K562 (cell line): Measurements from ENCODE around the gene LRRC57. TPM values are rescaled to one million over a fixed set of nuclear protein-coding genes. Genes with fewer than 3 reads are reported as not detected.
A peak's percentile ranks its signal among the peaks of the same experiment; 100 is the strongest.

Experiments used
- ARID4B ChIP-seq: sonication (generic); formaldehyde crosslinking; IDR thresholded peaks from 2 replicates; pipeline ENCODE4 v1.8.0; 2022; ENCODE audit warnings: mild to moderate bottlenecking, missing genetic modification reagents
- BMI1 ChIP-seq: fragments of 150-350 bp; IDR thresholded peaks from 2 replicates; pipeline ENCODE4 v1.6.1; 2014; ENCODE audit warnings: low read length
- BRCA1 ChIP-seq, 2 experiments: fragments of 450-650 bp in 1 of 2; sonication (generic) in 1 of 2; formaldehyde crosslinking in 1 of 2; IDR thresholded peaks; 2 replicates each; pipeline versions ENCODE4 v1.5.0 to v1.6.1; 2017 to 2020; ENCODE audit warnings: mild to moderate bottlenecking in 1 of 2, missing genetic modification reagents in 1 of 2
- BRF2 ChIP-seq: IDR thresholded peaks from 3 replicates; pipeline ENCODE4 v1.6.1; 2011; ENCODE audit warnings: borderline replicate concordance, mild to moderate bottlenecking; ENCODE audit not compliant: insufficient read length, insufficient read depth
- CREBBP ChIP-seq: IDR thresholded peaks from one replicate; pipeline ENCODE4 v1.6.1; 2012; ENCODE audit warnings: low read depth, mild to moderate bottlenecking, control low read depth, inconsistent platforms, low read length
- E4F1 ChIP-seq: fragments of 250-450 bp; sonication (Bioruptor Pico); IDR thresholded peaks from 2 replicates; pipeline ENCODE4 v1.5.0; 2021; ENCODE audit warnings: mild to moderate bottlenecking, borderline replicate concordance
- NCOR1 ChIP-seq: fragments of 450-650 bp; IDR thresholded peaks from 2 replicates; pipeline ENCODE4 v1.6.1; 2016; ENCODE audit warnings: mild to moderate bottlenecking, moderate library complexity
- NR4A1 ChIP-seq, 2 experiments: fragments of 250-450 bp in 1 of 2; fragments of 450-650 bp in 1 of 2; sonication (Bioruptor Pico) in 1 of 2; IDR thresholded peaks; 2 replicates each; pipeline versions ENCODE4 v1.4.0 to v1.6.1; 2016 to 2020; ENCODE audit warnings: mild to moderate bottlenecking in 2 of 2, missing compliant biosample characterization in 1 of 2, missing genetic modification characterization in 1 of 2, moderate library complexity in 1 of 2
- PTBP1 ChIP-seq: fragments of 200-400 bp; formaldehyde crosslinking; IDR thresholded peaks from 2 replicates; pipeline ENCODE4 v1.6.1; 2017; ENCODE audit warnings: low read depth, low read length
- PYGO2 ChIP-seq: fragments of 450-650 bp; IDR thresholded peaks from 2 replicates; pipeline ENCODE4 v1.6.1; 2016; ENCODE audit warnings: mild to moderate bottlenecking, missing genetic modification characterization, moderate library complexity, missing compliant biosample characterization
- TBL1XR1 ChIP-seq, 2 experiments: IDR thresholded peaks; 2 replicates each; pipeline ENCODE4 v1.6.1; 2012; ENCODE audit warnings: improper control_type of control experiment in 2 of 2, low read length in 2 of 2, mild to moderate bottlenecking in 1 of 2
- ZBTB26 ChIP-seq: fragments of 450-650 bp; formaldehyde crosslinking; IDR thresholded peaks from 2 replicates; pipeline ENCODE4 v1.4.0; 2022; ENCODE audit warnings: missing genetic modification characterization
- ZNF212 ChIP-seq: fragments of 450-650 bp; formaldehyde crosslinking; IDR thresholded peaks from 2 replicates; pipeline ENCODE4 v1.4.0; 2020; ENCODE audit warnings: mild to moderate bottlenecking
- ZNF277 ChIP-seq: fragments of 250-450 bp; sonication (Bioruptor Pico); IDR thresholded peaks from 2 replicates; pipeline ENCODE4 v1.8.0; 2022; ENCODE audit warnings: inconsistent platforms, mild to moderate bottlenecking, moderate library complexity, borderline replicate concordance
- polyA plus RNA-seq, 8 experiments: library from polyadenylated mRNA; depleted of rRNA in 4 of 8; stranded (reverse) in 5 of 8; unstranded in 3 of 8; fragments of >200 nt; fragmentation: Nextera tagmentation in 2 of 8; fragmentation: Illumina TruSeq in 1 of 8; extraction: Ambion mirVana in 2 of 8; extraction: Trizol in 1 of 8; gene quantifications; 2 replicates each; pipeline versions ENCODE4 v1.2.1 to v1.2.3, GENCODE V29; 2011 to 2014; ENCODE audit warnings: inconsistent platforms in 1 of 8, missing spikeins in 1 of 8
- total RNA-seq, 7 experiments: library from RNA; depleted of rRNA in 6 of 7; stranded (reverse); fragments of >200 nt in 6 of 7; fragmentation: Illumina TruSeq in 2 of 7; extraction: Trizol in 2 of 7; gene quantifications; 2 replicates each; pipeline versions ENCODE4 v1.2.1 to v1.2.3, GENCODE V29; 2011 to 2021; ENCODE audit warnings: low replicate concordance in 1 of 7

LRRC57 gene
- total and polyA plus RNA-seq, 9 of the 15 experiments (the other 6 are each of a cell fraction or from before 2014, with no cell fraction given), result 3.9 to 20.4 (median 14.8) TPM

GRCh38 chr15:42584031-42584765, 35.6 kb upstream of the LRRC57 start (continued):
- TF ChIP-seq ARID4B (CRISPR knock-in tag) (no peak), BMI1 (no peak), E4F1 (no peak), BRCA1 (IDR thresholded peaks at IDR 0.05) (no peak), BRCA1 (CRISPR knock-in tag; IDR thresholded peaks at IDR 0.05) (no peak), ZNF212 (no peak), PTBP1 (no peak), ZBTB26 (CRISPR knock-in tag) (no peak), NCOR1 (peak; percentile 92), ZNF277 (CRISPR knock-in tag) (no peak), TBL1XR1 (IDR thresholded peaks at IDR 0.05; ENCODE audit: low read length in 2 of 2) (peak in 1 of 2 experiments; percentile 79; a peak in 3 of 4 replicates), NR4A1 (CRISPR knock-in tag; IDR thresholded peaks at IDR 0.05) (no peak), NR4A1 (tag; IDR thresholded peaks at IDR 0.05) (no peak), CREBBP (no peak), BRF2 (no peak), PYGO2 (tag) (no peak)
